Measurements from ENCODE around the gene SLC4A7. TPM values are rescaled to one million over a fixed set of nuclear protein-coding genes. Genes with fewer than 3 reads are reported as not detected.
"Not testable (repeated sequence)": the region's sequence is repeated elsewhere in the genome, so short reads cannot be mapped to it uniquely, and the experiment has no call there.

Gene SLC4A7
- total RNA-seq, 1 experiment from 2014 or later: 101 TPM

DNA sequence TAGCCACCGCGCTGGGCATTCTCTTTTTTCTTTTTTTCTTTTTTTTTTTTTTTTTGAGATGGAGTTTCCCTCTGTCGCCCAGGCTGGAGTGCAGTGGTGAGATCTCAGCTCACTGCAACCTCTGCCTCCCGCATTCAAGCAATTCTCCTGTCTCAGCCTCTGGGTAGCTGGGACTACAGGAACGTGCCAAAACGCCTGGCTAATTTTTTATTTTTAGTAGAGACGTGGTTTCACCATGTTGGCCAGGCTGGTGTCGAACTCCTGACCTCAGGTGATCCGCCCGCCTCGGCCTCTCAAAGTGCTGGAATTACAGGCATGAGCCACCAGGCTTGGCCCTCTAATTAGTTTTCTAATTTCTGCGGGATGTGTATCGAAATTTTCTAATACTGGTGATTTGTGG lies 41.2 kb downstream of the SLC4A7 start:
- not testable (repeated sequence) for H3K4me2 ChIP-seq (ENCODE audit: low read depth, low read length, poor library complexity, severe bottlenecking); H3K27ac ChIP-seq (ENCODE audit: low read length); H3K9me2 ChIP-seq (replicated peaks; ENCODE audit: insufficient read depth, low read length); H3K4me1 ChIP-seq (ENCODE audit: low read length); H3K27me3 ChIP-seq (ENCODE audit: low read length); H3K9ac ChIP-seq (ENCODE audit: low read length); H3K9me3 ChIP-seq (ENCODE audit: low read length); H2AFZ ChIP-seq (ENCODE audit: low read length); H3K4me3 ChIP-seq (ENCODE audit: low read length); H4K20me1 ChIP-seq (ENCODE audit: insufficient read depth, low read depth, low read length); DNase-seq
- Histone ChIP-seq H3K79me2 (ENCODE audit: low read length) (peaks cover 66% of the 10 kb centered on the region), H3K36me3 (ENCODE audit: insufficient read depth, low read length) (peaks cover 56% of the 10 kb centered on the region)

DNA sequence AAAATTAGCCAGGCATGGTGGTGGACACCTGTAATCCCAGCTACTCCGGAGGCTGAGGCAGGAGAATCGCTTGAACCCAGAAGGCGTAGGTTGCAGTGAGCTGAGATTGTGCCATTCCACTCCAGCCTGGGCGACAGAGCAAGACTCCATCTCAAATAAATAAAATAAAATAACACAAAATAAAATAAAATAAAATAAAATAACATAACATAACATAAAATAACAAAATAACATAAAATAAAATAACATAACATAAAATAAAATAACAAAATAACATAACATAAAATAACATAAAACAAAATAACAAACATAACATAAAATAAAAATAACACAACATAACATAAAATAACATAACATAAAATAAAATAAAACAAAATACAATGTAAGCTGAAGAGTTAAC lies 45.8 kb downstream of the SLC4A7 start:
- H3K4me2 ChIP-seq (ENCODE audit: low read depth, low read length, poor library complexity, severe bottlenecking); H3K27ac ChIP-seq (ENCODE audit: low read length); H4K20me1 ChIP-seq (ENCODE audit: insufficient read depth, low read depth, low read length); DNase-seq; H2AFZ ChIP-seq (ENCODE audit: low read length); H3K27me3 ChIP-seq (ENCODE audit: low read length); H3K9ac ChIP-seq (ENCODE audit: low read length); H3K4me3 ChIP-seq (ENCODE audit: low read length); H3K9me3 ChIP-seq (ENCODE audit: low read length); H3K4me1 ChIP-seq (ENCODE audit: low read length); H3K9me2 ChIP-seq (replicated peaks; ENCODE audit: insufficient read depth, low read length): not testable (repeated sequence)
- H3K79me2 ChIP-seq (ENCODE audit: low read length): peaks cover 48% of the 10 kb centered on the region
- peaks cover 62% of the 10 kb centered on the region for H3K36me3 ChIP-seq (ENCODE audit: insufficient read depth, low read length)

DNA sequence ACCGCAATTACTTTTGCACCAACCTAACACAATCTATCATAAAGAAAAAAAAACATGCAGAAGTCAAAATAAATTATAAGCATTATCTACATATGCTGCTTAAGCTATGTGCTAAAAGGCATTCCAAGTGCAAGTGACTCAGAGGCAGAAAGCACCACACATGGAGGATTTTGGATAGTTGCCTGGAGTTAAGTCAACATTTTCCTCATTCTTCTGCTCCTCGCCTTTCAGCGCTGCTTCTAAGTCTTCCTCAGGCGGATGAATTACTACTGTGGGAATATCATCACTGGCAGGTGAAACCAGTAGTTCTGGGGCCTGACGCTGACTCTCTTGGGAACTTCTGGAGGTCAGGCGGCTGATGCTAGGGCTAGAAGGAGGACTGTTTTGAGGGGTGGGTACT lies 53.1 kb downstream of the SLC4A7 start:
- Histone ChIP-seq H3K4me3 (ENCODE audit: low read length) (no peak overlapping the region), H3K36me3 (ENCODE audit: insufficient read depth, low read length) (peaks cover 60% of the 10 kb centered on the region), H3K4me1 (ENCODE audit: low read length) (no peaks in the 10 kb centered on the region), H4K20me1 (ENCODE audit: insufficient read depth, low read depth, low read length) (no peaks in the 10 kb centered on the region), H3K9me2 (replicated peaks; ENCODE audit: insufficient read depth, low read length) (no peaks in the 10 kb centered on the region), H3K4me2 (ENCODE audit: low read depth, low read length, poor library complexity, severe bottlenecking) (no peak overlapping the region), H2AFZ (ENCODE audit: low read length) (no peak overlapping the region), H3K27me3 (ENCODE audit: low read length) (no peaks in the 10 kb centered on the region), H3K79me2 (ENCODE audit: low read length) (peaks cover 24% of the 10 kb centered on the region), H3K27ac (ENCODE audit: low read length) (no peak overlapping the region), H3K9ac (ENCODE audit: low read length) (no peak overlapping the region), H3K9me3 (ENCODE audit: low read length) (no peaks in the 10 kb centered on the region)
- DNase-seq: no peak

DNA sequence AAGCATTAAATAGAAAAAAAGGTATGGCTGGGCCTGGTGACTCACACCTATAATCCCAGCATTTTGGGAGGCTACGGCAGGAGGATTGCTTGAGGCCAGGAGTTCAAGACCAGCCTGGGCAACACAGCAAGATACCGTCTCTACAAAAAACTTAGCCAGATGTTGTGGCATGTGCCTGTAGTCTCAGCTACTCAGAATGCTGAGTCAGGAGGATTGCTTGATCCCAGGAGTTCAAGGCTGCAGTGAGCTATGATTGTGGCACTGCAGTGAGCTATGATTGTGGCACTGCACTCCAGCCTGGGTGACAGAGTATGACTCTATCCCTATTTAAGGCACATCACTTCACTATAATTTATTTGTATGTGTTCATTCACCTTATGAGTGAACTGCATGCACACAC lies 54.3 kb downstream of the SLC4A7 start:
- Histone ChIP-seq H3K36me3 (ENCODE audit: insufficient read depth, low read length) (peaks cover 49% of the 10 kb centered on the region), H3K9ac (ENCODE audit: low read length) (no peak overlapping the region), H3K79me2 (ENCODE audit: low read length) (peaks cover 25% of the 10 kb centered on the region), H4K20me1 (ENCODE audit: insufficient read depth, low read depth, low read length) (no peaks in the 10 kb centered on the region), H3K9me3 (ENCODE audit: low read length) (no peaks in the 10 kb centered on the region), H3K4me3 (ENCODE audit: low read length) (no peak overlapping the region), H3K9me2 (replicated peaks; ENCODE audit: insufficient read depth, low read length) (no peaks in the 10 kb centered on the region), H3K4me2 (ENCODE audit: low read depth, low read length, poor library complexity, severe bottlenecking) (no peak overlapping the region), H3K4me1 (ENCODE audit: low read length) (no peaks in the 10 kb centered on the region), H3K27ac (ENCODE audit: low read length) (no peak overlapping the region), H3K27me3 (ENCODE audit: low read length) (no peaks in the 10 kb centered on the region), H2AFZ (ENCODE audit: low read length) (no peak overlapping the region)
- no peak for DNase-seq

DNA sequence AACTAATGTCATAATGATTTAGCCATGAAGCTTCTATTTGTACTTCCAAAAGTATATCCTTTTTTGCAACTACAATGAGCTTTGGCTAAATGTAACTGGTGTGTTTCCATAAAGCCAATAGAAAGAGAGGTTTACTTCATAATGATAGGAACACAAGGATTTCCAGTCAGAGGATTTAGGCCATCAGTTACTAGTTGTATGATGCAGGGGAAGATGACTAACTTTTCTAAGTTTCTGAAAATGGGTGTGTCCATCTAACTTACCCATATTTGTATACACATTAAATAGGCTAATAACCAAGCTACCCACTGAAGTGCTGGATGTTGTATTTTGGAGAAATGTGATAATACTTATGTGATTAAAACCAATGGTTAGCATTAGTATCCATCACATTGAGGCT lies 55.7 kb downstream of the SLC4A7 start:
- Histone ChIP-seq H3K27me3 (ENCODE audit: low read length) (no peaks in the 10 kb centered on the region), H3K79me2 (ENCODE audit: low read length) (peaks cover 27% of the 10 kb centered on the region), H3K4me3 (ENCODE audit: low read length) (no peak overlapping the region), H3K36me3 (ENCODE audit: insufficient read depth, low read length) (peaks cover 53% of the 10 kb centered on the region), H3K9me2 (replicated peaks; ENCODE audit: insufficient read depth, low read length) (no peaks in the 10 kb centered on the region), H3K9me3 (ENCODE audit: low read length) (no peaks in the 10 kb centered on the region), H3K9ac (ENCODE audit: low read length) (no peak overlapping the region), H3K27ac (ENCODE audit: low read length) (no peak overlapping the region), H4K20me1 (ENCODE audit: insufficient read depth, low read depth, low read length) (no peaks in the 10 kb centered on the region), H2AFZ (ENCODE audit: low read length) (no peak overlapping the region), H3K4me2 (ENCODE audit: low read depth, low read length, poor library complexity, severe bottlenecking) (no peak overlapping the region), H3K4me1 (ENCODE audit: low read length) (no peaks in the 10 kb centered on the region)
- no peak for DNase-seq

DNA sequence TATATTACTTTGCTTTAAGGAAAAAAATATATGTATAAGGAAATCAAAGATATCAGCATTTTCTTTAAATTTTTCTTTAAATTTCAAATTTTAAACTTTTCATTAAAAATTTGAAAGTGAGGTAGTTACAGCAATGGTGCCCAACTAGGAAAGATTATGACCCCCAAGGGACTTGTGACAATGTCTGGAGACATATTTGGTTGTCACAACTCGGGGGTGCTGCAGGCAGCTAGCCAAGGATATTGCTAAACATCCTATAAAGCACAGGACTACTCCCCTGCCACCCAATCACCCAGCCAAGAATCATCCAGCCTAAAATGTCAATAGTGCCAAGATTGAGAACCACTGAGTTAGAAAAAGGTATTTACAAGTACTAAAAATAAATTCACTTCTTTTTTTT lies 57.3 kb downstream of the SLC4A7 start:
- Histone ChIP-seq H4K20me1 (ENCODE audit: insufficient read depth, low read depth, low read length) (no peaks in the 10 kb centered on the region), H3K27ac (ENCODE audit: low read length) (no peak overlapping the region), H3K36me3 (ENCODE audit: insufficient read depth, low read length) (peaks cover 41% of the 10 kb centered on the region), H3K9me3 (ENCODE audit: low read length) (no peaks in the 10 kb centered on the region), H3K79me2 (ENCODE audit: low read length) (peaks cover 22% of the 10 kb centered on the region), H3K4me3 (ENCODE audit: low read length) (no peak overlapping the region), H3K27me3 (ENCODE audit: low read length) (no peaks in the 10 kb centered on the region), H3K4me2 (ENCODE audit: low read depth, low read length, poor library complexity, severe bottlenecking) (no peak overlapping the region), H3K9ac (ENCODE audit: low read length) (no peak overlapping the region), H3K4me1 (ENCODE audit: low read length) (no peaks in the 10 kb centered on the region), H3K9me2 (replicated peaks; ENCODE audit: insufficient read depth, low read length) (no peaks in the 10 kb centered on the region), H2AFZ (ENCODE audit: low read length) (no peak overlapping the region)
- no peak for DNase-seq

DNA sequence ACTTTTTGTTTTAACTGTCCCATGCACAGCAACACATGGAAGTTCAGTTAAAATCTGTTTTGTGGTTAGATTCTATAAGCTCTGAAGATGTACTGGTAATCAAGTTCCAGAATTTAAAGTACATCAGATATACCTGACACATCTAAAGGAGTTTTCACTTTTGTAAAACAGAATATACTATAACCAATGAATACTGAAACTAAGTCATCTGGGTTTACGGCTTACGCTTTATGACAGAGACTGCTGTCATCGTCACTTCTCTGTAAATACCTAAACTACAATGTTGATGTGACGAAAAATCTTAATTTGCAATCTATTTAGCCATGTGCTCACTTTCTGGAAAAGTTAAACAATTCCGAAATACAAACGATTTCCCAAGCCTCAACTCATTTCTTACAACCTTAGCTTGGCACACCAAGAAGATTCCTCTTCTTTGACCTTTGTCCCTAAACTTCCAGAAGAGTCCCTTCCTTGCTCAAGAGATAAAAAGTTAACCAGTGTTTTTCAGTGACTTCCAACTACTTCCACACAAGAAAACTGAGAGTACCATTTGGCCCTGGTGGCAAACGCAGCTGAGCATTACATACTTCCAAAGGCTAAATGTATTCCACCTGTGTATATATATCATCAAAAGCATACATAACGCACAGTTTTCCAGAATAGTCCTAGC lies 58.2 kb downstream of the SLC4A7 start:
- Histone ChIP-seq H2AFZ (ENCODE audit: low read length) (no peak overlapping the region), H3K79me2 (ENCODE audit: low read length) (peaks cover 22% of the 10 kb centered on the region), H3K9me3 (ENCODE audit: low read length) (no peaks in the 10 kb centered on the region), H3K4me3 (ENCODE audit: low read length) (no peak overlapping the region), H3K4me2 (ENCODE audit: low read depth, low read length, poor library complexity, severe bottlenecking) (no peak overlapping the region), H3K27ac (ENCODE audit: low read length) (no peak overlapping the region), H4K20me1 (ENCODE audit: insufficient read depth, low read depth, low read length) (no peaks in the 10 kb centered on the region), H3K27me3 (ENCODE audit: low read length) (no peaks in the 10 kb centered on the region), H3K9me2 (replicated peaks; ENCODE audit: insufficient read depth, low read length) (no peaks in the 10 kb centered on the region), H3K4me1 (ENCODE audit: low read length) (no peaks in the 10 kb centered on the region), H3K9ac (ENCODE audit: low read length) (no peak overlapping the region), H3K36me3 (ENCODE audit: insufficient read depth, low read length) (peaks cover 40% of the 10 kb centered on the region)
- DNase-seq: no peak

DNA sequence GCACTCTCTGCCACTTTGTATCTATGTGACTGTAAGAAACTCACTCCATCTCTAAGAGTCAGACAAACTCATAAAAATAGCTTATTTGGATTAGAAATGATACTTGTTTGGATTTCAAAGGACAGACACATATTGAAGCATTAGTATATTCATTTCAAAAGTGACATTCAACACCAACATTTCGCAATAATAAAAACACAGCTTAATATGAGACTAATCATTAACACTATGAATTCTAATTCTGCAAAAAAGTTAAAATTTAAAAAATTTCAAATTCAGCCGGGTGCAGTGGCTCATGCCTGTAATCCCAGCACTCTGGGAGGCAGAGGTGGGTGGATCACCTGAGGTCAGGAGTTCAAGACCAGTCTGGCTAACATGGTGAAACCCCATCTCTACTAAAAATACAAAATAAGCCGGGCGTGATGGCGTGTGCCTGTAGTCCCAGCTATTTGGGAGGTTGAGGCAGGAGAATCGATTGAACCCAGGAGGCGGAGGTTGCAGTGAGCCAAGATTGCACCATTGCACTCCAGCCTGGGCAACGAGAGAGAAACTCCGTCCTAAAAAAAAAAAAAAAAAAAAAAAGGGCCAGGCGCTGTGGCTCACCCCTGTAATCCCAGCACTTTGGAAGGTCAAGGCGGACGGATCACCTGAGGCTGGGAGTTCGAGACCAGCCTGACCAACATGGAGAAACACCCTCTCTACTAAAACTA lies 59.2 kb downstream of the SLC4A7 start:
- not testable (repeated sequence) for H2AFZ ChIP-seq (ENCODE audit: low read length); H3K4me1 ChIP-seq (ENCODE audit: low read length); H3K9me3 ChIP-seq (ENCODE audit: low read length); H3K4me3 ChIP-seq (ENCODE audit: low read length); H3K27me3 ChIP-seq (ENCODE audit: low read length); H3K27ac ChIP-seq (ENCODE audit: low read length); H3K4me2 ChIP-seq (ENCODE audit: low read depth, low read length, poor library complexity, severe bottlenecking); H3K9ac ChIP-seq (ENCODE audit: low read length); DNase-seq; H4K20me1 ChIP-seq (ENCODE audit: insufficient read depth, low read depth, low read length); H3K9me2 ChIP-seq (replicated peaks; ENCODE audit: insufficient read depth, low read length)
- H3K36me3 ChIP-seq (ENCODE audit: insufficient read depth, low read length): peaks cover 44% of the 10 kb centered on the region
- peaks cover 22% of the 10 kb centered on the region for H3K79me2 ChIP-seq (ENCODE audit: low read length)

Data from Karpas-422 (cell line).